ENCODE data around the gene ADAD2.

ADAD2 gene

DNA sequence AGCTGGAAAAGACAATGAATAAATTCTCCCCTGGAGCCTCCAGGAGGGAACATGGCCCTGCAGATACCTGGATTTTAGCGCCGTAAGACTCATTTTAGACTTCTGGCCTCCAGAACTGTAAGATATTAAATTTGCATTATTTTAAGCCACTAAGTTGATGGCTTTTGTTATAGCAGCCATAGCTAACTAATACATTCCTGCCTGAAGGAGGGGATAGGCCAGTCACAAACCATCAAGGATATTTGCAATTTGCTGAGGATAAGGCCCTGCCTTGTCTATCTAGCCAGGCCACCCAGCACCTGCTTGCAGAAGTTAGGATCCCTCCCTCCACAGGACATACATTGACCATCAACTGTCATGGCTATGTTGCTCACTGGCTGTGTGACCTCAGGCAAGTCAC is 53.8 kb downstream of the ADAD2 start:
- no peak overlapping the region for H3K4me3 ChIP-seq (ENCODE audit: low read depth in 1 of 2, low read length in 2 of 2)
- H3K27me3 ChIP-seq (ENCODE audit: control insufficient read depth in 1 of 2, insufficient read depth in 2 of 2, low read length in 2 of 2) = no peaks in the 10 kb centered on the region
- H3K9ac ChIP-seq (ENCODE audit: low read depth in 1 of 2, low read length in 2 of 2) = no peak overlapping the region
- H3K36me3 ChIP-seq (ENCODE audit: control insufficient read depth in 1 of 2, insufficient read depth in 2 of 2, low read length in 2 of 2) = no peaks in the 10 kb centered on the region
- peaks cover 0 to 7% of the 10 kb centered on the region in 2 donors for H3K4me1 ChIP-seq (ENCODE audit: control insufficient read depth in 1 of 2, insufficient read depth in 2 of 2, low read length in 2 of 2)
- H3K27ac ChIP-seq (ENCODE audit: low read depth, low read length) = no peak overlapping the region
- H3K9me3 ChIP-seq (ENCODE audit: control insufficient read depth in 1 of 2, low read length in 2 of 2) = no peaks in the 10 kb centered on the region

DNA sequence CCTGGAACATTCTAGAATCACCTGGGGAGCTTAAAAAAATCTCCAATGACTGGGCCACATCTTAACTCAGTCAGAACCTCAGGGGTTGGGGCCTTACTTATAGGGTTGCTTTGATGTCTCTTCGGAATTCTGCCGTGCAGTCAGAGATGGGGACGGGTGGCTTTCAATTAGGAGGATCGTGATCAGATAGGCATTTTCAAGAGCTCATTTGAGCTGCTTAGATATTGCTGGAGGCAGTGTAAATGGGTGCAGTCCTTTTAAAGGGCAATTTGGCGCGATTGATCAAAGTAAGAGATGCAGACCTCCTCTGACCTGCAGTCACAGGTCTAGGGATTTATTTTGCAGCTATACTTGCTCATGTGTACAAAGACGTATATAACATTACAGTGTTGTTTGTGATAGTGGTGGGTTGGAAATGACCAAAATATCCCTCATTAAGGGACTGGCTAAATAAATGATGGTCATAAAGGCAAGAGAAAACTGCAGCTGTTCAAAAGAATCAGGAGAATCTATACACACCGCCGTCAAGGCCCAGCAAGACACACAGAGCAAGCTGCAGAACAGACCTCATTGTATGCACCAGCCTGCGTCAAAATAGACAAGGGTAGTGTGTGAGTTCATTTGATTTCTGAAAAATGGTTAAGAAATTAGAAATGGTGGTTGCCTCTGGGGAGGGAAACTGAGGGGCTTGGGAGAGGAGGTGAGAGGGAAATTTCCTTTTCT is 55.2 kb downstream of the ADAD2 start:
- Histone ChIP-seq H3K36me3 (ENCODE audit: control insufficient read depth in 1 of 2, insufficient read depth in 2 of 2, low read length in 2 of 2) (no peaks in the 10 kb centered on the region), H3K27ac (ENCODE audit: low read depth, low read length) (no peak overlapping the region), H3K27me3 (ENCODE audit: control insufficient read depth in 1 of 2, insufficient read depth in 2 of 2, low read length in 2 of 2) (no peaks in the 10 kb centered on the region), H3K4me1 (ENCODE audit: control insufficient read depth in 1 of 2, insufficient read depth in 2 of 2, low read length in 2 of 2) (no peaks in the 10 kb centered on the region), H3K4me3 (ENCODE audit: low read depth in 1 of 2, low read length in 2 of 2) (no peak overlapping the region), H3K9ac (ENCODE audit: low read depth in 1 of 2, low read length in 2 of 2) (no peak overlapping the region), H3K9me3 (ENCODE audit: control insufficient read depth in 1 of 2, low read length in 2 of 2) (no peaks in the 10 kb centered on the region)

DNA sequence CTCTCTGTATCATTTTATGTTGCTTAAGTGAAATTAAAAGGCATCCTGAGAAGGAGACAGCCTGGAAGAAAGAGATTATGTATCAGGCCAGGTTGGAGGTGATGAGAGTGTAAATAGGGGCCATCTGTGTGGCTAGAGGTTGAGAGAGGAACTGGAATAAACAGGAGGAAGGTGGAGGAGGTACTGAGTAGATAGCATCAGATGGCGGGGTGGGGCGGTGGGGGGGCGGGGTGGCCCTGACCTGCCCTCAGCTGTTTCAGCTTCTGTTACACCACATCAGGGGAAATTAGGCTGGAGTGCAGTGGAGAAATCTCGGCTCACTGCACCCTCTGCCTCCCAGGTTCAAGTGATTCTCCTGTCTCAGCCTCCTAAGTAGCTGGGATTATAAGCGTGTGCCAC is 55.7 kb downstream of the ADAD2 start:
- Histone ChIP-seq H3K4me1 (ENCODE audit: control insufficient read depth in 1 of 2, insufficient read depth in 2 of 2, low read length in 2 of 2) (no peaks in the 10 kb centered on the region), H3K27ac (ENCODE audit: low read depth, low read length) (no peak overlapping the region), H3K9ac (ENCODE audit: low read depth in 1 of 2, low read length in 2 of 2) (no peak overlapping the region), H3K9me3 (ENCODE audit: control insufficient read depth in 1 of 2, low read length in 2 of 2) (no peaks in the 10 kb centered on the region), H3K36me3 (ENCODE audit: control insufficient read depth in 1 of 2, insufficient read depth in 2 of 2, low read length in 2 of 2) (no peaks in the 10 kb centered on the region), H3K4me3 (ENCODE audit: low read depth in 1 of 2, low read length in 2 of 2) (no peak overlapping the region), H3K27me3 (ENCODE audit: control insufficient read depth in 1 of 2, insufficient read depth in 2 of 2, low read length in 2 of 2) (no peaks in the 10 kb centered on the region)
